ENCODE measurements around the gene PLPPR5. TPM values are rescaled to one million over a fixed set of nuclear protein-coding genes. Genes with fewer than 3 reads are reported as not detected.

Gene PLPPR5
- total and polyA plus RNA-seq, 10 of the 15 experiments (the other 5 are each of a cell fraction or from before 2014, with no cell fraction given) = under 0.01 to 0.11 (median 0.02) TPM; not detected in 7

DNA sequence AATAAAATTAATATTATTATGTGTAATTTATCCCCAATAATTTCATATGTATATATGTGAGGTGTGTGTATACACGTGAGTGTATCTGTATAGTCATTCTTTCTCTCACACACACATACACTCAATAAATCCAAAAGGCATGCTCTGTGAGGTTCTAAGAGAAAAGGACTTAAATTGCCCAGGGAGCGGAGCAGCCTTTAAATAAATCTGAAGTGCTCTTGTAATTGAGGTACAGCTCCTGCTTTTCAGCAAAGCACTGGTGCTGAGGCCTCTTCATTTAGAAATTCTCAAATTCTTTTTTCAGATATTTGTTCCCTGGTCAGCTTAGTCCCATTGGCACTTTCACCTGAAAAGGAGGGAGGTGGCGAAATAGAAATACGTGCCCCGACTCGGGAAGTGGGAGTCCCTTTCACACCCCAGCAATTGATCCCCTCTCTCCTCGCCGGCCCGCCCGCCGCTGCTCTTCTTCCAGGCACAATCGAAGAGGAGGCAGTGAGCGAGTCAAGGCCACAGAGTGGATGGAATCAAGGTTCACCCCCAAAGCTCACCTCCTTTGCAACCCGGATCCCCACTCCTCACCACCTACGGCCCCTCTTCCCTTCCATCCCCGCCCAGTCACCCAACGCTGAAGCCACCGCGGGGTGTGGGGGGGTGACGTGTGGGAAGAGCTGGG, 944 bp downstream of the PLPPR5 start (continued):
- TF ChIP-seq, protein P1, sequence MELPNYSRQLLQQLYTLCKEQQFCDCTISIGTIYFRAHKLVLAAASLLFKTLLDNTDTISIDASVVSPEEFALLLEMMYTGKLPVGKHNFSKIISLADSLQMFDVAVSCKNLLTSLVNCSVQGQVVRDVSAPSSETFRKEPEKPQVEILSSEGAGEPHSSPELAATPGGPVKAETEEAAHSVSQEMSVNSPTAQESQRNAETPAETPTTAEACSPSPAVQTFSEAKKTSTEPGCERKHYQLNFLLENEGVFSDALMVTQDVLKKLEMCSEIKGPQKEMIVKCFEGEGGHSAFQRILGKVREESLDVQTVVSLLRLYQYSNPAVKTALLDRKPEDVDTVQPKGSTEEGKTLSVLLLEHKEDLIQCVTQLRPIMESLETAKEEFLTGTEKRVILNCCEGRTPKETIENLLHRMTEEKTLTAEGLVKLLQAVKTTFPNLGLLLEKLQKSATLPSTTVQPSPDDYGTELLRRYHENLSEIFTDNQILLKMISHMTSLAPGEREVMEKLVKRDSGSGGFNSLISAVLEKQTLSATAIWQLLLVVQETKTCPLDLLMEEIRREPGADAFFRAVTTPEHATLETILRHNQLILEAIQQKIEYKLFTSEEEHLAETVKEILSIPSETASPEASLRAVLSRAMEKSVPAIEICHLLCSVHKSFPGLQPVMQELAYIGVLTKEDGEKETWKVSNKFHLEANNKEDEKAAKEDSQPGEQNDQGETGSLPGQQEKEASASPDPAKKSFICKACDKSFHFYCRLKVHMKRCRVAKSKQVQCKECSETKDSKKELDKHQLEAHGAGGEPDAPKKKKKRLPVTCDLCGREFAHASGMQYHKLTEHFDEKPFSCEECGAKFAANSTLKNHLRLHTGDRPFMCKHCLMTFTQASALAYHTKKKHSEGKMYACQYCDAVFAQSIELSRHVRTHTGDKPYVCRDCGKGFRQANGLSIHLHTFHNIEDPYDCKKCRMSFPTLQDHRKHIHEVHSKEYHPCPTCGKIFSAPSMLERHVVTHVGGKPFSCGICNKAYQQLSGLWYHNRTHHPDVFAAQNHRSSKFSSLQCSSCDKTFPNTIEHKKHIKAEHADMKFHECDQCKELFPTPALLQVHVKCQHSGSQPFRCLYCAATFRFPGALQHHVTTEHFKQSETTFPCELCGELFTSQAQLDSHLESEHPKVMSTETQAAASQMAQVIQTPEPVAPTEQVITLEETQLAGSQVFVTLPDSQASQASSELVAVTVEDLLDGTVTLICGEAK (IDR thresholded peaks at IDR 0.05; ENCODE audit: borderline replicate concordance) = no peak
- TF ChIP-seq RAD51 (IDR thresholded peaks at IDR 0.05) = no peak
- no peak for TF ChIP-seq SMAD1 (IDR thresholded peaks at IDR 0.05; ENCODE audit: low read depth, partially characterized antibody)
- TF ChIP-seq NR2C1 (IDR thresholded peaks at IDR 0.05) = no peak
- TF ChIP-seq JUNB (IDR thresholded peaks at IDR 0.05) = no peak

DNA sequence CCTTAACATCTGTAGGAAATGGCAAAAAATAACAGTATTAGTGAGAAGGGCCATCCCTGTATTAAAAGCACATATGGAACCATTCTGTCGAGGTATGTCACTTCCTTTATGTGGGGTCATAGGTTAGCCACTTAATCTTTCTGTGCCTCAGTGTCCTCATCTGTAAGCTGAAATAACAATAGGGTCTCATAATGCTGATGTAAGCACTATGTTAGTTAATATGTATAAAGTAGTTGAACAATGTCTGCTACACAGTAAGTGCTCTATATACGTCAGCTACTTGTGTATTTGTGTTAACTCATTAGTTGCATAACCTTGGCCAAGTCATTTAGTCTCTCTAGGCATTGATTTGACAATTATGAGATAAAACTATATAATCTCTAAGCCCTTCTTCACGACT, 11.8 kb downstream of the PLPPR5 start:
- H3K9ac ChIP-seq (ENCODE audit: control insufficient read depth, insufficient read depth, low read length) = no peak overlapping the region
- no peak overlapping the region for H3K4me3 ChIP-seq
- no peaks in the 10 kb centered on the region for H3K36me3 ChIP-seq (ENCODE audit: control insufficient read depth in 2 of 2, insufficient read depth in 2 of 2, low read length in 1 of 2)
- RAD21 ChIA-PET (ENCODE audit: unreplicated experiment) = no interaction called here
- SMC1A ChIA-PET (ENCODE audit: uncharacterized antibody, unreplicated experiment) = no interaction called here
- no peak for ATAC-seq
- in situ Hi-C loops (cut with MboI) (no loop called here), intact Hi-C loops (cut with micrococcal nuclease; ENCODE audit: unreplicated experiment) (loop anchor here (10.0 kb wide), 1 partner anchor 712 kb away; no protein-coding TSS in a partner anchor)
- H3K79me2 ChIP-seq (ENCODE audit: control insufficient read depth, insufficient read depth, low read length) = no peaks in the 10 kb centered on the region
- WGBS (ENCODE audit: insufficient coverage, insufficient replicate concordance, low lambda C conversion rate, missing lambda C conversion rate) = 0% methylated on average over 3 of the region's 3 CpGs
- H3K4me2 ChIP-seq (ENCODE audit: control insufficient read depth, insufficient read depth) = no peak overlapping the region
- DNase-seq (ENCODE audit: low read depth, low spot score) = no peak
- no peak overlapping the region for H3K27ac ChIP-seq (ENCODE audit: control insufficient read depth, insufficient read depth)
- H4K20me1 ChIP-seq (ENCODE audit: control insufficient read depth, insufficient read depth) = no peaks in the 10 kb centered on the region
- H3K27me3 ChIP-seq (replicated peaks in 1 of 2; ENCODE audit: control insufficient read depth in 2 of 2, insufficient read depth in 2 of 2, low read length in 1 of 2) = no peaks in the 10 kb centered on the region
- POLR2A ChIA-PET = no interaction called here
- CTCF ChIA-PET = no interaction called here
- FAIRE-seq = no peak
- no peak overlapping the region for H2AFZ ChIP-seq (ENCODE audit: control insufficient read depth, low read depth, low read length)
- no peaks in the 10 kb centered on the region for H3K9me3 ChIP-seq (replicated peaks; ENCODE audit: control insufficient read depth, insufficient read depth, low read length)
- H3K4me1 ChIP-seq (ENCODE audit: control insufficient read depth, insufficient read depth, low read length) = no peaks in the 10 kb centered on the region
- BruUV-seq (replicated peaks) = no TSS peak
- TF ChIP-seq, protein P2, sequence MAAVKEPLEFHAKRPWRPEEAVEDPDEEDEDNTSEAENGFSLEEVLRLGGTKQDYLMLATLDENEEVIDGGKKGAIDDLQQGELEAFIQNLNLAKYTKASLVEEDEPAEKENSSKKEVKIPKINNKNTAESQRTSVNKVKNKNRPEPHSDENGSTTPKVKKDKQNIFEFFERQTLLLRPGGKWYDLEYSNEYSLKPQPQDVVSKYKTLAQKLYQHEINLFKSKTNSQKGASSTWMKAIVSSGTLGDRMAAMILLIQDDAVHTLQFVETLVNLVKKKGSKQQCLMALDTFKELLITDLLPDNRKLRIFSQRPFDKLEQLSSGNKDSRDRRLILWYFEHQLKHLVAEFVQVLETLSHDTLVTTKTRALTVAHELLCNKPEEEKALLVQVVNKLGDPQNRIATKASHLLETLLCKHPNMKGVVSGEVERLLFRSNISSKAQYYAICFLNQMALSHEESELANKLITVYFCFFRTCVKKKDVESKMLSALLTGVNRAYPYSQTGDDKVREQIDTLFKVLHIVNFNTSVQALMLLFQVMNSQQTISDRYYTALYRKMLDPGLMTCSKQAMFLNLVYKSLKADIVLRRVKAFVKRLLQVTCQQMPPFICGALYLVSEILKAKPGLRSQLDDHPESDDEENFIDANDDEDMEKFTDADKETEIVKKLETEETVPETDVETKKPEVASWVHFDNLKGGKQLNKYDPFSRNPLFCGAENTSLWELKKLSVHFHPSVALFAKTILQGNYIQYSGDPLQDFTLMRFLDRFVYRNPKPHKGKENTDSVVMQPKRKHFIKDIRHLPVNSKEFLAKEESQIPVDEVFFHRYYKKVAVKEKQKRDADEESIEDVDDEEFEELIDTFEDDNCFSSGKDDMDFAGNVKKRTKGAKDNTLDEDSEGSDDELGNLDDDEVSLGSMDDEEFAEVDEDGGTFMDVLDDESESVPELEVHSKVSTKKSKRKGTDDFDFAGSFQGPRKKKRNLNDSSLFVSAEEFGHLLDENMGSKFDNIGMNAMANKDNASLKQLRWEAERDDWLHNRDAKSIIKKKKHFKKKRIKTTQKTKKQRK (IDR thresholded peaks at IDR 0.05; ENCODE audit: low read depth, low read length) = no peak
- TF ChIP-seq CBX5 (IDR thresholded peaks at IDR 0.05; ENCODE audit: low read depth) (no peak), FOXM1 (IDR thresholded peaks at IDR 0.05; ENCODE audit: low read depth, low read length) (no peak)
- TF ChIP-seq, protein P3, sequence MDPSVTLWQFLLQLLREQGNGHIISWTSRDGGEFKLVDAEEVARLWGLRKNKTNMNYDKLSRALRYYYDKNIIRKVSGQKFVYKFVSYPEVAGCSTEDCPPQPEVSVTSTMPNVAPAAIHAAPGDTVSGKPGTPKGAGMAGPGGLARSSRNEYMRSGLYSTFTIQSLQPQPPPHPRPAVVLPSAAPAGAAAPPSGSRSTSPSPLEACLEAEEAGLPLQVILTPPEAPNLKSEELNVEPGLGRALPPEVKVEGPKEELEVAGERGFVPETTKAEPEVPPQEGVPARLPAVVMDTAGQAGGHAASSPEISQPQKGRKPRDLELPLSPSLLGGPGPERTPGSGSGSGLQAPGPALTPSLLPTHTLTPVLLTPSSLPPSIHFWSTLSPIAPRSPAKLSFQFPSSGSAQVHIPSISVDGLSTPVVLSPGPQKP (IDR thresholded peaks at IDR 0.05; ENCODE audit: low read depth, low read length) = no peak
- TF ChIP-seq, protein P4, sequence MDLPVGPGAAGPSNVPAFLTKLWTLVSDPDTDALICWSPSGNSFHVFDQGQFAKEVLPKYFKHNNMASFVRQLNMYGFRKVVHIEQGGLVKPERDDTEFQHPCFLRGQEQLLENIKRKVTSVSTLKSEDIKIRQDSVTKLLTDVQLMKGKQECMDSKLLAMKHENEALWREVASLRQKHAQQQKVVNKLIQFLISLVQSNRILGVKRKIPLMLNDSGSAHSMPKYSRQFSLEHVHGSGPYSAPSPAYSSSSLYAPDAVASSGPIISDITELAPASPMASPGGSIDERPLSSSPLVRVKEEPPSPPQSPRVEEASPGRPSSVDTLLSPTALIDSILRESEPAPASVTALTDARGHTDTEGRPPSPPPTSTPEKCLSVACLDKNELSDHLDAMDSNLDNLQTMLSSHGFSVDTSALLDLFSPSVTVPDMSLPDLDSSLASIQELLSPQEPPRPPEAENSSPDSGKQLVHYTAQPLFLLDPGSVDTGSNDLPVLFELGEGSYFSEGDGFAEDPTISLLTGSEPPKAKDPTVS (IDR thresholded peaks at IDR 0.05; ENCODE audit: low read depth, low read length) = no peak
- TF ChIP-seq, protein P5, sequence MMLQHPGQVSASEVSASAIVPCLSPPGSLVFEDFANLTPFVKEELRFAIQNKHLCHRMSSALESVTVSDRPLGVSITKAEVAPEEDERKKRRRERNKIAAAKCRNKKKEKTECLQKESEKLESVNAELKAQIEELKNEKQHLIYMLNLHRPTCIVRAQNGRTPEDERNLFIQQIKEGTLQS (IDR thresholded peaks at IDR 0.05; ENCODE audit: borderline replicate concordance, extremely low read depth, low read depth, low read length) = no peak

Measured in GM12878 (cell line).